ENCODE results near the gene TRAF3IP1.
"Not testable (repeated sequence)": the region's sequence is repeated elsewhere in the genome, so short reads cannot be mapped to it uniquely, and the experiment has no call there.

TRAF3IP1 gene
- 16.0 to 17.9 reads per million in 2 experiments for total RNA-seq

DNA sequence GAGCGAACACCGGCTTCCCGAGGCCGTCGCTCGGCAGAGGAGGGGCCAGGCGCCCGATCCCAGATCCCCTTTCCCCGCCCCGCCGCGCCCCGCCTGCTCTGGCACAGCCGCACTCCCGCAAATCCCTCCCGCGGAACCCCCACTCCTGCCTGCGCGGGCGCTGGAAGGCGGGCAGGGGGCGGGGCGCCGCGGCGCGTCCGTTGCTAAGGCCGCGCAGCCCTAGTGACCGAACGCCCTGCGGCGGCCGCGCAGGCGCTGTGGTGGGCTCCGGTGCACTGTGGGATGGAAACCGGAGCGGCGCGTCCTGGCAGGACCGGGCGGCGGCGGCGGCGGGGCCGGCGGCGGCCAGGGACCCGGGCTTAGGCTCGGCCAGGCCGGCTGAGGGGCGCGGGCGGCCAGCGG, at the start of gene TRAF3IP1:
TRAF3IP1 (plus strand) TSS at position 273 of the 402 bp plus-strand sequence. CDS start 145 bp downstream, outside the sequence.
- peak; percentile 78 for DNase-seq (ENCODE audit: low read depth)

DNA sequence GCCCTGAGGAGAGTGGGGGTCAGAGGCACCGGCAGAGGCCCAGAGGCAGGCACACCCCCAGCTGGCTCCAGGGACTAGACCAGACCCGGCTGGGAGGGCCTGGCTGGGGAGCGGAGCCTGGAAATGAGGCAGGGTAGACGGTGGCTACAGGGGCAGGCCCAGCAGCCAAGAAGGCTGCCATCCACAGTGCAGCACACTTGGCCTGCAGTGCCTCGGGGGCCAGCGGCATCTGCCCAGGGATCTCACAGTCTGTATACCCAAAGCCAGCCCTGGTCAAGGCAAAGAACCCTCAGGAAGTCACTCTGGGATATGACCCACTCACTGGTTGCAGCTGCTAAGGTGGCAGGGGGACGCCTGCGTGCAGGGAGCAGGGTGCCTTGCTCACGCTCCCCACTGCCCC, 49.7 kb upstream of the TRAF3IP1 start:
- no peak for DNase-seq (ENCODE audit: low read depth)

DNA sequence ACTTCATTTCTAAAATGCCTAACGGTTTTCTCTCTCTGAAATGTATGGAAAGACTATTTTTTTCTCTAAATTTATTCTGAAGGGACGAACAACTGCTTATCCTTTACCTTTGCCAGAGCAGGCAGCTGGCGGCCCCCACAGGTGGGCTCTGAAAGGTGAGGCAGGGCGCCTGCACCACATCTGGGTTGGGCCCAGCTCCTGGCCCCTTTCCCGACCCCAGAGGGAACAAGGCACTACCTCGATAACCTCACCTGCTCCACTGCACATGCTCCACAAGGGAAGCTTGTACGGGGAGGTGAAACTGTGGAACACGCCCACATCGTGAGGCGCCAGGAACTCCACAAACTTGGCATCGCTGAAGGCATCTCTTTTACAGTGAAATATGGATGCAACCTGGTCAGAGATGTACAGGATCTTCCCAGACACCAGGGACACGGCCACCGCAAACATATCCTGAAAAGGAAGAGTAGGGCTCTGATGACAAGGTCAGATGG, 49.2 kb upstream of the TRAF3IP1 start:
- no peak for DNase-seq (ENCODE audit: low read depth)

- not testable (repeated sequence) for DNase-seq (ENCODE audit: low read depth)
These were observed 48.6 kb upstream of the TRAF3IP1 start for GRCh38 chr2:238271686-238272085.

- no peak for DNase-seq (ENCODE audit: low read depth)
These were observed 48.2 kb upstream of the TRAF3IP1 start for GRCh38 chr2:238272156-238272555.

DNA sequence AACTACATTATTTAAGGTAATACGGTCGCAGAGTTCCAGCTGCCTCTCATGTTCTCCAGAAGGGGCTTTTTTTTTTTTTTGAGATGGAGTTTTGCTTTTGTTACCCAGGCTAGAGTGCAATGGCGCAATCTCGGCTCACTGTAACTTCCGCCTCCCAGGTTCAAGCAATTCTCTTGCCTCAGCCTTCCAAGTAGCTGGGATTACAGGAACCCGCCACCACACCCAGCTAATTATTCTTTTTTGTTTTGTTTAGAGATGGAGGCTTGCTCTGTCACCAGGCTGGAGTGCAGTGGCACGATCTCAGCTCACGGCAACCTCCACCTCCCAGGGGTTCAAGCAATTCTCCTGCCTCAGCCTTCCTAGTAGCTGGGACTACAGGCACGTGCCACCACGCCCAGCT, 46.9 kb upstream of the TRAF3IP1 start:
- DNase-seq (ENCODE audit: low read depth) = not testable (repeated sequence)

DNA sequence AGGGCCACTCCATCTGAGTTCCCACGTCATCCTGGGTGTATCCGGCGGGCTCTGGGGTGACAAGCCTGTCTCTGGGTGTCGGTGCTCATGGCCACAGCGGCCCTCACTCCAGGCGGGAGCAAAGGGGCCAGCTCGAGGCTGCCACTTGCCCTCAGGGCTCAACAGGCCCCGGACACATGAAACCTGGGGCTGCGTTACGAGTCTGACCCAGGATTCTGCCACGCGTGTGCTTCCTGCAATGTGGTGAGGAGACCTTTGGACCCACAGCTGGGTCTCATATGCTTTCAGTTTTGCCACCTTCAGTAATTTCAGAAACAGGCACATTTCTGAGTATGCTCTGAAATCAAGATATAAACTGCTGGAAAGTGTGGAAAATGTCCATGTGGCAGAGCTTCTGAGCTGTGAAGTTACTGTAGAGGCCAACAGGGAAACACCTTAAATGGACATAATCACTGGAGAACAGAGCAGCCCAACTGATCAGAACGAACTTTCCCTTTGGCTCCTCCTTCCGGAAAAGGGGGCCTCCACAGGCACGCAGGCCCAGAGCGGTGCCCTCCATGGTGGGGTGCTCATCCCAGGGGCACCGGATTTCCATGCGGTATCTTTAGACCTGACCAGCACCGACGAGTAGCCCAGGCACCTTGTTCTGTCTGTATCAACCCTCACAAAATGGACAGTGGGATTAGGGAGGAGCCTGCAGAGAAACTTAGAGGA, 46.0 kb upstream of the TRAF3IP1 start:
- DNase-seq (ENCODE audit: low read depth) = no peak

DNA sequence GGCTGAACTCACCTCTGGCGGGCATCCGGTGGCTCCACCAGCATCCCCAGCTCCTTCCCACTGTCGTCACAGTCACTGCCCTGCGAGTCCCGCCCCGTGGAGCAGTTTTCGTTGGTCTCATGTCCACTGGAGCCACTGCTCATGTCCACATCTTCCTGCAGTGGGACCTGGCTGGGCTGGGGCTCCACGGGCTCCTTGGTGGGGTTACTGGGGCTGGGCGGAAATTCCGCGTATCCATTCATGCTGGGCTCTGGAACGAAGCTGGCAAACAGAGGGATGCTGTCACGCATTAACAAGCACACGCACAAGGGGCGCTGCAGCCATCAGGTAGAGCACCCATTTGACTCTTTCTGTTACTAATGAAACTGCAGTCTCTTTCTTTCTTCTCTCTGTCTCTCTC, 42.6 kb upstream of the TRAF3IP1 start:
- DNase-seq (ENCODE audit: low read depth) = no peak

DNA sequence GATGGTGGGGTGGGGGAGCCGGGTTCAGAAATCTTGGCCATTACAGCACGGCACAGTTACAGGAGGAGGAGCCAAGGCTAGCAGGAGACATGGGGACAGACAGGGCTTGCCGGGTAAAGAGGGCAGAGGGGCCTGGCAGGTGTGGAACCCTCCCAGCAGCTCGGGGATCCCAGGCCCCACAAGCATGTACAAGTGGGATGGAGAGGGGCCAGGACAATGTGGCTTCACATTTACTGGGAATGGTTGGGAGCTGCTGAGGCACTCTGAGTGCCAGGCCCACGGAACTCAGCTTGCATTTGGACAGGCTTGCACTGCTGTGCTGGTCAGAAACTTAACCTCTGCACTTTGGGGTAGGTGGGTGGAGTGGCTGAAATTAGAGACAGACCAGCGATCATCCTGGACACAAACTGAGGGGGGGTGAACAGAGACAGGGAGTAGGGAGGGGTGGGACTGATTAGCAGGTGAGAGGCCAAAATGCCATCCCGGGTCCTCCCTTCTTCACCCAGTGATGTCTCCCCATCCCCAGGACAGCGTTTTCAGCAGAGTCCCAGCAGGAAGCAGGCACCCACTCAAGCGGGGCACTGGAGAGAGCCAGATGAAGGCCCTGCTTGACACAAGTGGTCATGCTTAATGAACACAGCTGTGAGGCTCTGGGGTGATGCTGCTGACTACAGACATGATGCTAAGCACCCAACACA, 41.5 kb upstream of the TRAF3IP1 start:
- DNase-seq (ENCODE audit: low read depth) = no peak

DNA sequence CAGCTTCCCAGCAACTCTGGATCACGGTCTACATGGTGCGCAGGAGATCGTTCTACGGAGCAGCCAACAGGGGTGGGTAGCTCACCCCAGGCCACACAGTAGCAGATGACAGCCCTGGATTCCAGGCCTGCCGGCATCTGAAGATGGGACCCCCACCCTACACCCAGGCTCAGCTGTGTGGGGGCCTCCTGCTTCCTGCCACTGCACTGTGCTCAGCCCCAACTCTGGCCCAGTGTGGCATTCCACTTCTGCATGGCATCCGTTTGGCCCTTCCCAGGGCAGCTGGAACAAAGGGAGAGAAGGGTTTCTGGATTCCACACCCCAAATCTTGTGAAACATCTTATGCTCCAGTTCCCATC, 41.0 kb upstream of the TRAF3IP1 start:
- no peak for DNase-seq (ENCODE audit: low read depth)

DNA sequence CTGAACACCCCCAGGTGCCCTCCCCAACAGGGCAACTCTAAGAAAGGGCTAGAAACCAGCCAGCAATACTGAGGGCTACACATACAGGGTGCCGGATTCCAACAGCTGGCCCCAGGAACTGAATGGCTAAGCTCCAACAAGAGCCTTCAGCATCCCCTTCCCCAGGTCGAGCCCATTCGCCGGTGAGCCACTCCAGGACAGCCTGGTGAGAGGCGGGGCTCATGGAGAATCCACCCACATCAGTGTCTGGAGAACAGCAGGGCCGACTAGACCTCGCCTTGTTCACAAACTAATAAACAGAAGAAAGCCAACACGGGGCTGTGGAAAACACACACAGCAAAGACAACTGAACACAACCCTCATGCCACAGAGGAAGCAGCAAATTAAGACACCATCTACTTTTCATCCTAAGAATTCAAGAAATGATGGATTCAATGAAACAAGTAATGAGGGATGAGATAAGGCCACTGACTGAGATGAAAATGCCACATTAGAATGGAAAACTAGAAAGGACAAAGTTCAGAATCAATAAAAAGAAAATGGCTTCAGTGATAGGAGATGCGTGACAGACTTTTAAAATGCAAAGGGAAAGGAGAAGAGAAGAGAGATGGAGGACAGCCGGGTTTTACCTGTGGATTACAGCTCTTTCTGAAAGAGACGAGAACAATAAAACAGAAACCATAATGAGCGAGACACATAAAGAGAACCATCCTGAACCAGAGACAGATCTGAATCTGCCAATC, 40.1 kb upstream of the TRAF3IP1 start:
- DNase-seq (ENCODE audit: low read depth) = no peak

GRCh38 chr2:238281826-238282480, 38.4 kb upstream of the TRAF3IP1 start:
- no peak for DNase-seq (ENCODE audit: low read depth)

DNA sequence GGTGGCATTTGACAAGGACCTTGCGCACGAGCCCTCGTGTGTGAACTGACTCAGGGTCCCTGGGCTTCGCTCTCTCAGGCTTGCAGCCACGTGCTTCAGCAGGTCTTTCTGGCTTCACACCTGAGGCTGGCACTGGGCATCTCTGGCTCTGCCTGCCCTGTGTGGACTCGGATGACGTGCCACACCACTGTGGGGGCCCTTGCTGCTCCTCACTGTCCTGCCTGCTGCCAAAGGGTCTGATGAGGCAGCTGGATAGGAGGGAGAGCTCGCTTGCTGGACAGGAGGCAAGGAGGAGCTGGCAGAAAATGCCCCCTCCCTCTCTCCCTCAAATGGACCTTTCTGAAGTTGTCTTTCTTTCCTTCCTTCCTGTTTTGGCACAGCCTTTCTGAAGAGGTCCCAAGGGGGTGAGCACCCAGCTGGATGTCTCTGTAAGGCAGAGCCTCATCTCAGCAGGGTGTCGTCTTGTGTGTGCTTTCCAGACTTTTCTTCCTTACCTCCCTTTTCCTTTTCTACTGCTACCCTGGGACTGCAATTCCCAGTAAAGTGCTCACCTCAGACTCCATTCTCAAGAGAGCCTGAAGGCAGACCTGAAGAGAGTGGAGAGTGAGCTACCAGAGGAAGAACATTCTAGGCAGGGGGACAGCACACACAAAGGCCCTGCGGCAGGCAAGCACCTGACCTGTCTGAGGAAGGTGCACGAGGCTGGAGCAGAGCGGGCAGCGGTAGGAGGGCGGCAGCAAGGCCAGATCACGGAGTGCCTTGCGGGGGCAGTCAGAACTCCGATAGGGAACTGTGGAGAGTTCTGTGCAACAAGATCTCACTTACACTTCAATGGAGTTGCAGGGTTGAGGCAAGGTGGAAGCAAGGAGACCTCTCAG, 37.2 kb upstream of the TRAF3IP1 start:
- DNase-seq (ENCODE audit: low read depth) = no peak

DNA sequence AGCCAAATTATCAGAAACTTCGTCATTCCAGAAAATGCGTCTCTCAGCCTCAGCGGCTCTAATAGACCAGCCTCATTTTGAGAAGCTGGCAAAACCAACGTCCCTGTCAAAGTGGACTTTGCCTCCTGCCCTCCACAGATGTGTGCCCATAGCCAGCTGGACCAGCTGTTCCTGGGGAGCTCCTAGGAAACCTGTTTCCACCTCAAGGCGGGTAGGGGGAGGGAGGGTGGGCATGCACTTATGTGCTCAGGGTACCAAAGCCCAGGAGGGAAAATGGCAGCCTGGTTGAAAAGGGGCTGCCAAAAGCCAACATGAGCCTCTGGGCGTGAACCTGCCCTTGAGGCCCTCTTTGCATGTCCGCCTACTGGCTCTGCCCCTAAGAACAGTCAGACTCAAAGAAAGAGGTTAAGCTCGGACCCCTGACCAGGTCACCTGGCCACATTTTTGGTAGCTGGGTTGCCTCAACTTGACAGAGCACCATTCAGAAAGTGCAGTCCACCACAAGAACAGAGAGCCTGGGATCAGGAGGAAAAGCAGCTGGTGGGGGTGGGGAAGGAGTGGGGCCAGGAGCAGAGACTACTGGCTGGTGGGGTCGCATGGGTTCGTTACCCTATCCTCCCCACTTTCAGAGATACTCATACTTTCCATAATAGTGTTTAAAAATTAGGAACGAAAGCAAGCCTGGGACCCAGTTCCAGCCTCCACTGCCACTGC, 35.4 kb upstream of the TRAF3IP1 start:
- DNase-seq (ENCODE audit: low read depth) = no peak

- no peak for DNase-seq (ENCODE audit: low read depth)
These were observed 34.6 kb upstream of the TRAF3IP1 start for GRCh38 chr2:238285653-238286082.

GRCh38 chr2:238286095-238286494, 34.2 kb upstream of the TRAF3IP1 start:
- no peak for DNase-seq (ENCODE audit: low read depth)

- DNase-seq (ENCODE audit: low read depth) = no peak
These were observed 33.8 kb upstream of the TRAF3IP1 start for GRCh38 chr2:238286551-238286950.

- DNase-seq (ENCODE audit: low read depth) = no peak
These were observed 33.2 kb upstream of the TRAF3IP1 start for GRCh38 chr2:238286987-238287736.
